GM19193 (cell line): Measurements from ENCODE around the gene SGSM1.

ENCODE experiments used
- POLR2A ChIP-seq: IDR thresholded peaks from 4 replicates; pipeline ENCODE4 v1.6.1; 2011; ENCODE audit not compliant: insufficient read depth, insufficient read length; ENCODE audit errors: extremely low read depth

Gene SGSM1

GRCh38 chr22:24805790-24806662 lies at the start of gene SGSM1:
TSS of gene SGSM1 (plus strand) at chr22:24806211. CDS start at chr22:24806326, 115 bp downstream.
- TF ChIP-seq POLR2A = peak; percentile 26

GRCh38 chr22:24758164-24758799 lies 47.7 kb upstream of the SGSM1 start:
- no peak for TF ChIP-seq POLR2A

- TF ChIP-seq POLR2A = no peak
Observed at GRCh38 chr22:24759765-24760164, 46.2 kb upstream of the SGSM1 start.

- TF ChIP-seq POLR2A = no peak
Observed at GRCh38 chr22:24760708-24761306, 45.2 kb upstream of the SGSM1 start.

GRCh38 chr22:24761888-24762675 lies 43.9 kb upstream of the SGSM1 start:
- TF ChIP-seq POLR2A = no peak

GRCh38 chr22:24763872-24764485 lies 42.0 kb upstream of the SGSM1 start:
- no peak for TF ChIP-seq POLR2A

- no peak for TF ChIP-seq POLR2A
Observed at GRCh38 chr22:24765166-24765565, 40.8 kb upstream of the SGSM1 start.

GRCh38 chr22:24768537-24769374 lies 37.3 kb upstream of the SGSM1 start:
- no peak for TF ChIP-seq POLR2A

GRCh38 chr22:24772493-24773220 lies 33.4 kb upstream of the SGSM1 start:
- no peak for TF ChIP-seq POLR2A

GRCh38 chr22:24775769-24776492 lies 30.1 kb upstream of the SGSM1 start:
- no peak for TF ChIP-seq POLR2A

GRCh38 chr22:24776525-24776924 lies 29.5 kb upstream of the SGSM1 start:
- no peak for TF ChIP-seq POLR2A

GRCh38 chr22:24789516-24789915 lies 16.5 kb upstream of the SGSM1 start:
- TF ChIP-seq POLR2A = no peak
